ENCODE data around the gene MCL1.
A peak's percentile ranks its signal among the peaks of the same experiment; 100 is the strongest.

The MCL1 gene

GRCh38 chr1:150535511-150536287 lies 43.7 kb downstream of the MCL1 start:
- DNase-seq (ENCODE audit: low read depth): peak; percentile 94
- no peak for TF ChIP-seq CTCF (conservative IDR thresholded peaks at IDR 0.05; ENCODE audit: low read length)

GRCh38 chr1:150534002-150534401 lies 45.4 kb downstream of the MCL1 start:
- no peak for DNase-seq (ENCODE audit: low read depth)
- TF ChIP-seq CTCF (conservative IDR thresholded peaks at IDR 0.05; ENCODE audit: low read length): no peak
- H3K4me3 ChIP-seq (ENCODE audit: low read length): no peak overlapping the region

More at GRCh38 chr1:150535511-150536287, 43.7 kb downstream of the MCL1 start:
- no peak overlapping the region for H3K4me3 ChIP-seq (ENCODE audit: low read length)

GRCh38 chr1:150532860-150533259 lies 46.5 kb downstream of the MCL1 start:
- H3K4me3 ChIP-seq (ENCODE audit: low read length): no peak overlapping the region
- no peak for TF ChIP-seq CTCF (conservative IDR thresholded peaks at IDR 0.05; ENCODE audit: low read length)
- DNase-seq (ENCODE audit: low read depth): no peak

GRCh38 chr1:150530491-150531159 lies 48.8 kb downstream of the MCL1 start:
- no peak overlapping the region for H3K4me3 ChIP-seq (ENCODE audit: low read length)
- no peak for TF ChIP-seq CTCF (conservative IDR thresholded peaks at IDR 0.05; ENCODE audit: low read length)
- DNase-seq (ENCODE audit: low read depth): no peak

GRCh38 chr1:150529017-150529416 lies 50.4 kb downstream of the MCL1 start:
- H3K4me3 ChIP-seq (ENCODE audit: low read length): no peak overlapping the region
- peak; percentile 85 for DNase-seq (ENCODE audit: low read depth)
- TF ChIP-seq CTCF (conservative IDR thresholded peaks at IDR 0.05; ENCODE audit: low read length): no peak

GRCh38 chr1:150528196-150528595 lies 51.2 kb downstream of the MCL1 start:
- TF ChIP-seq CTCF (conservative IDR thresholded peaks at IDR 0.05; ENCODE audit: low read length): no peak
- peak; percentile 80 for DNase-seq (ENCODE audit: low read depth)

GRCh38 chr1:150525348-150525747 lies 54.1 kb downstream of the MCL1 start:
- DNase-seq (ENCODE audit: low read depth): no peak
- no peak overlapping the region for H3K4me3 ChIP-seq (ENCODE audit: low read length)
- no peak for TF ChIP-seq CTCF (conservative IDR thresholded peaks at IDR 0.05; ENCODE audit: low read length)

More at GRCh38 chr1:150528196-150528595, 51.2 kb downstream of the MCL1 start:
- H3K4me3 ChIP-seq (ENCODE audit: low read length): no peak overlapping the region

Measured in AG10803 (cell line).